OCI-LY3 (cell line): ENCODE results near the gene INF2.

Source experiments
- EZH2phosphoT487 ChIP-seq: fragments of 200-600 bp; shearing (Covaris generic); IDR thresholded peaks from 2 replicates; pipeline ENCODE4 v1.6.1; 2018; ENCODE audit warnings: antibody characterized with exemption, mixed run types, low read depth
- TF ChIP-seq, protein P1 (sequence below): fragments of 200-600, 300-600 bp; sonication (generic); IDR thresholded peaks from 2 replicates; pipeline ENCODE4 v1.5.1; 2014; ENCODE audit warnings: antibody characterized with exemption, low read length, low read depth

DNA sequence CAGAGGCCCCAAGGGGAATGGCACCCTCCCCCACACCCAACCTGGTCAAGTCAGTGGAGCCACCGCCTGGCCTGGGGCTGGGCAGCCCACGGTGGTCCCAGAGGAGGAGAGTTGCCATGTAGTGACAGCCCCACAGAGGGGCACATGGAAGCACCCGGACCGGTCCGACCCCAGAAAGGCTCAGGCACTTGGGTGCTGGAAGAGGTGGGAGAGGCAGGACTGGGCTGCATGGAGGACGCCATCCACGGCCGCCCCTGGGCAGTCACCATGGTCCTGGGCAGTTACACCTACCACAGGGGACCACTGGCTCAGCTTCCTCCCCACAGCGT, 46.9 kb upstream of the INF2 start:
- TF ChIP-seq, protein P1, sequence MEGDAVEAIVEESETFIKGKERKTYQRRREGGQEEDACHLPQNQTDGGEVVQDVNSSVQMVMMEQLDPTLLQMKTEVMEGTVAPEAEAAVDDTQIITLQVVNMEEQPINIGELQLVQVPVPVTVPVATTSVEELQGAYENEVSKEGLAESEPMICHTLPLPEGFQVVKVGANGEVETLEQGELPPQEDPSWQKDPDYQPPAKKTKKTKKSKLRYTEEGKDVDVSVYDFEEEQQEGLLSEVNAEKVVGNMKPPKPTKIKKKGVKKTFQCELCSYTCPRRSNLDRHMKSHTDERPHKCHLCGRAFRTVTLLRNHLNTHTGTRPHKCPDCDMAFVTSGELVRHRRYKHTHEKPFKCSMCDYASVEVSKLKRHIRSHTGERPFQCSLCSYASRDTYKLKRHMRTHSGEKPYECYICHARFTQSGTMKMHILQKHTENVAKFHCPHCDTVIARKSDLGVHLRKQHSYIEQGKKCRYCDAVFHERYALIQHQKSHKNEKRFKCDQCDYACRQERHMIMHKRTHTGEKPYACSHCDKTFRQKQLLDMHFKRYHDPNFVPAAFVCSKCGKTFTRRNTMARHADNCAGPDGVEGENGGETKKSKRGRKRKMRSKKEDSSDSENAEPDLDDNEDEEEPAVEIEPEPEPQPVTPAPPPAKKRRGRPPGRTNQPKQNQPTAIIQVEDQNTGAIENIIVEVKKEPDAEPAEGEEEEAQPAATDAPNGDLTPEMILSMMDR: no peak
- TF ChIP-seq EZH2phosphoT487: no peak
